OCI-LY7 (cell line): Measurements from ENCODE around the gene CRYZ. TPM values are rescaled to one million over a fixed set of nuclear protein-coding genes. Genes with fewer than 3 reads are reported as not detected.

Source experiments
- BruUV-seq: library from RNA; stranded (reverse); fragments of 400-500 nt; replicated peaks from 2 replicates; lab custom pipeline; 2021; lab: Mats Ljungman, UMichigan
- CTCF ChIA-PET: fragments of 300-600 bp; sonication (Branson Sonifier 250); formaldehyde crosslinking; loops from one replicate; lab custom pipeline; 2022; ENCODE audit warnings: antibody characterized with exemption; ENCODE audit not compliant: unreplicated experiment; lab: Charles Lee
- POLR2A ChIA-PET: fragments of 300-600 bp; sonication (Branson Sonifier 250); formaldehyde crosslinking; loops from one replicate; lab custom pipeline; 2022; ENCODE audit warnings: antibody characterized with exemption; lab: Charles Lee
- DNase-seq: peaks from one replicate; pipeline ENCODE4 v3.0.0-alpha.2; 2015; ENCODE audit warnings: low spot score
- H2AFZ ChIP-seq: fragments of 200-600 bp; sonication (generic), shearing (Covaris generic); 2 replicates; pipeline ENCODE4 v1.6.1; 2014; ENCODE audit warnings: mild to moderate bottlenecking, antibody characterized with exemption, low read length, moderate library complexity
- H3K27ac ChIP-seq: fragments of 200-600 bp; sonication (generic); 2 replicates; pipeline ENCODE4 v1.5.1; 2014; ENCODE audit warnings: mixed run types, low read depth, mild to moderate bottlenecking, moderate library complexity, low read length, inconsistent platforms; ENCODE audit not compliant: poor library complexity, severe bottlenecking
- H3K36me3 ChIP-seq: fragments of 200-600 bp; sonication (generic); 2 replicates; pipeline ENCODE4 v1.6.1; 2014; ENCODE audit warnings: mild to moderate bottlenecking, antibody characterized with exemption, low read length, moderate library complexity, mixed read lengths; ENCODE audit not compliant: insufficient read depth
- H3K4me1 ChIP-seq: fragments of 200-600 bp; sonication (generic); 2 replicates; pipeline ENCODE4 v1.5.1; 2014; ENCODE audit warnings: mild to moderate bottlenecking, low read length; ENCODE audit not compliant: insufficient read depth, poor library complexity, severe bottlenecking
- H3K4me2 ChIP-seq: fragments of 200-600 bp; sonication (generic); 2 replicates; pipeline ENCODE4 v1.6.1; 2014; ENCODE audit warnings: mild to moderate bottlenecking, low read length
- H3K4me3 ChIP-seq: fragments of 200-600 bp; sonication (generic); 2 replicates; pipeline ENCODE4 v1.5.1; 2014; ENCODE audit warnings: mild to moderate bottlenecking, low read depth, low read length; ENCODE audit not compliant: poor library complexity, severe bottlenecking
- H3K79me2 ChIP-seq: fragments of 200-600 bp; sonication (generic); 2 replicates; pipeline ENCODE4 v1.6.1; 2016; ENCODE audit warnings: low read depth, mild to moderate bottlenecking, low read length, moderate library complexity, mixed read lengths; ENCODE audit not compliant: insufficient read depth
- H3K9me2 ChIP-seq: fragments of 200-600 bp; sonication (generic); 2 replicates; pipeline ENCODE4 v1.6.1; 2016; ENCODE audit warnings: mild to moderate bottlenecking, low read length, mixed read lengths; ENCODE audit not compliant: insufficient read depth
- H3K9me3 ChIP-seq: fragments of 200-600 bp; sonication (generic); 2 replicates; pipeline ENCODE4 v1.6.1; 2014; ENCODE audit warnings: mild to moderate bottlenecking, mixed run types, low read length, mixed read lengths
- H4K20me1 ChIP-seq: fragments of 200-600 bp; sonication (generic); 2 replicates; pipeline ENCODE4 v1.6.1; 2014; ENCODE audit warnings: mild to moderate bottlenecking, antibody characterized with exemption, low read length, moderate library complexity, mixed read lengths; ENCODE audit not compliant: insufficient read depth
- CTCF ChIP-seq: fragments of 200-600 bp; sonication (generic); conservative IDR thresholded peaks from 2 replicates; pipeline ENCODE4 v1.5.1; 2014; ENCODE audit warnings: mild to moderate bottlenecking, antibody characterized with exemption, low read length, moderate library complexity, mixed read lengths
- EZH2phosphoT487 ChIP-seq: fragments of 200-600 bp; sonication (generic); IDR thresholded peaks from 2 replicates; pipeline ENCODE4 v1.6.1; 2018; ENCODE audit warnings: low read depth, borderline replicate concordance, mild to moderate bottlenecking, mixed run types, antibody characterized with exemption, low read length, moderate library complexity, mixed read lengths
- intact Hi-C: fragments of 100-400 bp; cut with micrococcal nuclease; formaldehyde crosslinking; loops from one replicate; pipeline ENCODE4 v1.10.0; 2022; ENCODE audit not compliant: unreplicated experiment
- total RNA-seq, 2 experiments: library from RNA; depleted of rRNA in 1 of 2; stranded (reverse); fragments of >200 nt in 1 of 2; shearing (Covaris generic) in 1 of 2; gene quantifications; 2 replicates each; pipeline ENCODE4 v1.2.3, GENCODE V29; 2014 to 2022

The CRYZ gene
- total RNA-seq, 2 experiments from 2014 or later: 27.8 to 39.0 TPM

DNA sequence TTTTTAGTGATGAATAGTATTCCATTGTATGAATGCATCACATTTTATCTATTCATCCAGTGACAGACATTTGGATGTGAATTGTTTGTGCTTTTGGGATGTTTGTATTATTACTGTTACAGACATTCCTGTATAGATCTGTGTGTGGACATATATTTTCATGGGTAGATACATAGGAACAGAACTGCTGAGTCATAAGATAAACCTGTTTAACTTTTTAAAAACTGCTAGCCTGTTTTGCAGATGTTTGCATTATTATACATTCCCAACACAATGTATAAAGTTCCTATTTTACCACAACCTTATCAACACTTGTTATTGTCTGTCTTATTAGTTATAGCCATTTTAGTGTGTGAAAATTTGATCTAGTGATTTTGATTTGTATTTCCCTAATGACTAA, 46.9 kb upstream of the CRYZ start:
- Histone ChIP-seq H3K4me2 (no peak overlapping the region), H3K79me2 (no peaks in the 10 kb centered on the region), H3K4me1 (no peaks in the 10 kb centered on the region), H2AFZ (no peak overlapping the region), H3K4me3 (no peak overlapping the region), H3K9me2 (no peaks in the 10 kb centered on the region), H4K20me1 (no peaks in the 10 kb centered on the region), H3K27ac (no peak overlapping the region), H3K9me3 (no peaks in the 10 kb centered on the region), H3K36me3 (no peaks in the 10 kb centered on the region)
- POLR2A ChIA-PET: no interaction called here
- CTCF ChIA-PET: no interaction called here
- BruUV-seq: no TSS peak
- no peak for DNase-seq
- intact Hi-C loops: no loop called here
- TF ChIP-seq EZH2phosphoT487: no peak

GRCh38 chr1:74777525-74777924, 44.7 kb upstream of the CRYZ start:
- ChIA-PET CTCF (no interaction called here), POLR2A (interaction anchor here (0.6 to 1.7 kb wide), 2 partner anchors 14 to 1418 kb away, joined by 3 to 4 read pairs; no protein-coding TSS in a partner anchor)
- H3K9me2 ChIP-seq: no peaks in the 10 kb centered on the region
- intact Hi-C loops: no loop called here
- BruUV-seq: no TSS peak
- no peak overlapping the region for H2AFZ ChIP-seq
- no peak for DNase-seq
- no peaks in the 10 kb centered on the region for H4K20me1 ChIP-seq
- H3K9me3 ChIP-seq: no peaks in the 10 kb centered on the region
- H3K79me2 ChIP-seq: no peaks in the 10 kb centered on the region
- H3K36me3 ChIP-seq: no peaks in the 10 kb centered on the region
- no peaks in the 10 kb centered on the region for H3K4me1 ChIP-seq
- no peak overlapping the region for H3K4me2 ChIP-seq
- H3K4me3 ChIP-seq: no peak overlapping the region
- TF ChIP-seq EZH2phosphoT487 (no peak), CTCF (no peak)
- no peak overlapping the region for H3K27ac ChIP-seq

DNA sequence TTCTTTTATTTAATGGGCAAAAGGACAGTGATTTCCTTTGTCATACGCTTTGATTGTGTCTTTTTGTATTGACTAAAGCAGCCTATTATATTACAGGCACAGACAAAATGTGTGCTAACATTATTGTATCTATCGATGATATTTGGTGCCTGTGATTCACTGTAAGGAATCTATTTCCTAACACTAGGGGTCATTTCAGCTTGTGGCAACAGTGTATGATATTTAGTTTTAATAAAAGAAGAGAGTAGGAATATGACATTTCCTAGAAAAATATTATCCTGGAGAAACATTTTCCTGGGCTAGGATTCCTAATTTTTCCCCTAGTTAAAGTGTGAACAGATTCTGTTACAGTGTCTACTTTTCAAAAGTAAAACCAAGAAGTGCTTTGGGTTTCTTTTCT, 42.9 kb upstream of the CRYZ start:
- Histone ChIP-seq H3K79me2 (no peaks in the 10 kb centered on the region), H3K27ac (no peak overlapping the region), H3K4me3 (no peak overlapping the region), H2AFZ (no peak overlapping the region), H3K4me1 (no peaks in the 10 kb centered on the region), H3K9me3 (no peaks in the 10 kb centered on the region), H3K4me2 (no peak overlapping the region), H4K20me1 (no peaks in the 10 kb centered on the region), H3K9me2 (no peaks in the 10 kb centered on the region), H3K36me3 (no peaks in the 10 kb centered on the region)
- no TSS peak for BruUV-seq
- POLR2A ChIA-PET: interaction anchor here (0.9 to 1.0 kb wide), 2 partner anchors 9 to 11 kb away, joined by 3 read pairs; no protein-coding TSS in a partner anchor
- no peak for TF ChIP-seq EZH2phosphoT487
- TF ChIP-seq CTCF: no peak
- no peak for DNase-seq
- intact Hi-C loops: no loop called here
- CTCF ChIA-PET: no interaction called here
